Choroid plexus epithelial cell (primary cell): Measurements from ENCODE around the gene INPP5F.

ENCODE experiments used
- DNase-seq: peaks from one replicate; pipeline ENCODE4 v3.0.0-alpha.2; 2010; ENCODE audit warnings: low read depth
- H3K4me3 ChIP-seq: 2 replicates; pipeline ENCODE4 v1.5.1; 2011; ENCODE audit warnings: low read depth, mild to moderate bottlenecking, control low read depth, low read length, moderate library complexity
- CTCF ChIP-seq: conservative IDR thresholded peaks from 2 replicates; pipeline ENCODE4 v1.5.1; 2011; ENCODE audit warnings: low read depth, mild to moderate bottlenecking, control low read depth, inconsistent platforms, low read length, moderate library complexity

INPP5F gene, protein sequence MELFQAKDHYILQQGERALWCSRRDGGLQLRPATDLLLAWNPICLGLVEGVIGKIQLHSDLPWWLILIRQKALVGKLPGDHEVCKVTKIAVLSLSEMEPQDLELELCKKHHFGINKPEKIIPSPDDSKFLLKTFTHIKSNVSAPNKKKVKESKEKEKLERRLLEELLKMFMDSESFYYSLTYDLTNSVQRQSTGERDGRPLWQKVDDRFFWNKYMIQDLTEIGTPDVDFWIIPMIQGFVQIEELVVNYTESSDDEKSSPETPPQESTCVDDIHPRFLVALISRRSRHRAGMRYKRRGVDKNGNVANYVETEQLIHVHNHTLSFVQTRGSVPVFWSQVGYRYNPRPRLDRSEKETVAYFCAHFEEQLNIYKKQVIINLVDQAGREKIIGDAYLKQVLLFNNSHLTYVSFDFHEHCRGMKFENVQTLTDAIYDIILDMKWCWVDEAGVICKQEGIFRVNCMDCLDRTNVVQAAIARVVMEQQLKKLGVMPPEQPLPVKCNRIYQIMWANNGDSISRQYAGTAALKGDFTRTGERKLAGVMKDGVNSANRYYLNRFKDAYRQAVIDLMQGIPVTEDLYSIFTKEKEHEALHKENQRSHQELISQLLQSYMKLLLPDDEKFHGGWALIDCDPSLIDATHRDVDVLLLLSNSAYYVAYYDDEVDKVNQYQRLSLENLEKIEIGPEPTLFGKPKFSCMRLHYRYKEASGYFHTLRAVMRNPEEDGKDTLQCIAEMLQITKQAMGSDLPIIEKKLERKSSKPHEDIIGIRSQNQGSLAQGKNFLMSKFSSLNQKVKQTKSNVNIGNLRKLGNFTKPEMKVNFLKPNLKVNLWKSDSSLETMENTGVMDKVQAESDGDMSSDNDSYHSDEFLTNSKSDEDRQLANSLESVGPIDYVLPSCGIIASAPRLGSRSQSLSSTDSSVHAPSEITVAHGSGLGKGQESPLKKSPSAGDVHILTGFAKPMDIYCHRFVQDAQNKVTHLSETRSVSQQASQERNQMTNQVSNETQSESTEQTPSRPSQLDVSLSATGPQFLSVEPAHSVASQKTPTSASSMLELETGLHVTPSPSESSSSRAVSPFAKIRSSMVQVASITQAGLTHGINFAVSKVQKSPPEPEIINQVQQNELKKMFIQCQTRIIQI

GRCh38 chr10:119725828-119726675 lies at the start of gene INPP5F:
INPP5F (plus strand) TSS chr10:119726050; CDS start chr10:119726263, 213 bp downstream.
- peak within 1 kb of the TSS; percentile 81 for H3K4me3 ChIP-seq
- TF ChIP-seq CTCF = no peak
- DNase-seq = peak; percentile 98

DNA sequence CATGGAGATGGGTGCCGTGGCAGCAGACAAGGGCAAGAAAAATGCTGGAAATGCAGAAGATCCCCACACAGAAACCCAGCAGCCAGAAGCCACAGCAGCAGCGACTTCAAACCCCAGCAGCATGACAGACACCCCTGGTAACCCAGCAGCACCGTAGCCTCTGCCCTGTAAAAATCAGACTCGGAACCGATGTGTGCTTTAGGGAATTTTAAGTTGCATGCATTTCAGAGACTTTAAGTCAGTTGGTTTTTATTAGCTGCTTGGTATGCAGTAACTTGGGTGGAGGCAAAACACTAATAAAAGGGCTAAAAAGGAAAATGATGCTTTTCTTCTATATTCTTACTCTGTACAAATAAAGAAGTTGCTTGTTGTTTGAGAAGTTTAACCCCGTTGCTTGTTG lies 48.7 kb upstream of the INPP5F start:
- no peak for TF ChIP-seq CTCF
- no peak for DNase-seq
- H3K4me3 ChIP-seq = no peak overlapping the region

DNA sequence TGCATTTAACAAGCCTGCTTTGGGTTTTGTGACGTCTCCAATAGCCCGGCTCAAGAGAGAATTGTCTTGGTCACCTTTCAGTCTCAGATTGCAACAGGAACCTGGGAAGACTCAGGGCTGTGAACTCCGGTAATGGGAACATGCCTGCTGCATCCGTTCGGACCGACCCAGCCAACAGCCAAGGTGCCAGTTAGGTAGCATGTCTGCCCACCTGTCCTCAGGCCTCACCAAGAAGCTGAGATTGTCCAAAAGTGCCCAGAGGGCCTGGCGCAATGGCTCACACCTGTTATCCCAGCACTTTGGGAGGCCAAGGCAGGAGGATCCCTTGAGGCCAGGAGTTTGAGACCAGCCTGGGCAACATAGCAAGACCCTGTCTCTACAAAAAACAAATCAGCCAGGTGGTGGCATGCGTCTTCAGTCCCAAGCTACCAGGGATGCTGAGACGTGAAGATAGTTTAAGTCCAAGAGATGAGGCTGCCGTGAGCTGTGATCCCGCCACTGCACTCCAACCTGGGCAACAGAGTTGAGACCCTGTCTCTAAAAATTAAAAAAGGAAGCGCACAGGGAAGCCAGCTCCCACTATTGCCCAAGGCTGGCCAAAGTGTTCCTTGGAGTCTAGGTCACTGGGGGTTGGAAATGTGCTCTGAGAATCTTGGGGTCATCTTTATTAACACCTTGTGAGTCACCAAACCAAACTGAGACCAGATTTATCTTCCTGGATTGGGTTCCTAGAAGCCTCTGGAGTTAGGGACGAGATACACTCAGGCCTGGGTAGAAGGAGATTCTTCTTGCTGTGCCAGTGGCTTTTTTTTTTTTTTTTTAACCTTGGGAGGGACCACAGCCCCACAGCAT lies 47.7 kb upstream of the INPP5F start:
- no peak for DNase-seq
- no peak for TF ChIP-seq CTCF
- no peak overlapping the region for H3K4me3 ChIP-seq

GRCh38 chr10:119679480-119679829 lies 46.4 kb upstream of the INPP5F start:
- DNase-seq = no peak
- H3K4me3 ChIP-seq = no peak overlapping the region
- no peak for TF ChIP-seq CTCF

DNA sequence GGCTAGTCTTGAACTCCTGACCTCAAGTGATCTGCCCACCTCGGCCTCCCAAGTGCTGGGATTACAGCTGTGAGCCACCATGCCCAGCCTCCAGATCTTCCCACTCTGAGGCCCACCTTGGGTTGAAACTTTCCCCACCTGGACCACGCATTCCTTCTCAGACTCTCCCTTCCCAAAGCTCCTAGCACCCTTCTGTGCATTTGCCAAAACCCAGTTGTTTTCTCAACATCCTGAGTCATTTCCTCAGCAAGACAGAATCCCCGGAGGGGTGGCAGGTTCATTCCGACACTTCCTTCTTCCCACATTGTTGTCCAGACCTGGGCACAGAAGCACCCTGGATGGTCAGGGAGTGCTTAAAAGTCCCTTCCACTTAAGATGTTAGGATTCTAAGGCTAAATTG lies 45.8 kb upstream of the INPP5F start:
- TF ChIP-seq CTCF = no peak
- no peak overlapping the region for H3K4me3 ChIP-seq
- peak; percentile 69 for DNase-seq
